Measurements from ENCODE around the gene RBMS3.

- no peak for TF ChIP-seq CTCF (IDR thresholded peaks at IDR 0.05)
- no peak for TF ChIP-seq POLR2AphosphoS5 (IDR thresholded peaks at IDR 0.05)
Measured at GRCh38 chr3:29511701-29512100, 230.8 kb downstream of the RBMS3 start.
